GM12892 (cell line): Measurements from ENCODE around the gene ADGRD1.

Experiments
- DNase-seq: peaks from one replicate; pipeline ENCODE4 v3.0.0; 2011; ENCODE audit not compliant: insufficient read length
- FAIRE-seq: peaks from 2 replicates; lab custom pipeline; 2011; peaks lifted over from hg19 to GRCh38; lab: Jason Lieb, UNC
- POLR2A ChIP-seq: IDR thresholded peaks from 2 replicates; pipeline ENCODE4 v1.6.1; 2011; ENCODE audit warnings: low read depth, low read length, control low read depth
- POLR2AphosphoS5 ChIP-seq: IDR thresholded peaks from 2 replicates; pipeline ENCODE4 v1.6.1; 2011; ENCODE audit warnings: low read depth, low read length, control low read depth
- TAF1 ChIP-seq: IDR thresholded peaks from 2 replicates; pipeline ENCODE4 v1.6.1; 2011; ENCODE audit warnings: low read depth, mild to moderate bottlenecking, control low read depth, low read length, borderline replicate concordance

Gene ADGRD1

DNA sequence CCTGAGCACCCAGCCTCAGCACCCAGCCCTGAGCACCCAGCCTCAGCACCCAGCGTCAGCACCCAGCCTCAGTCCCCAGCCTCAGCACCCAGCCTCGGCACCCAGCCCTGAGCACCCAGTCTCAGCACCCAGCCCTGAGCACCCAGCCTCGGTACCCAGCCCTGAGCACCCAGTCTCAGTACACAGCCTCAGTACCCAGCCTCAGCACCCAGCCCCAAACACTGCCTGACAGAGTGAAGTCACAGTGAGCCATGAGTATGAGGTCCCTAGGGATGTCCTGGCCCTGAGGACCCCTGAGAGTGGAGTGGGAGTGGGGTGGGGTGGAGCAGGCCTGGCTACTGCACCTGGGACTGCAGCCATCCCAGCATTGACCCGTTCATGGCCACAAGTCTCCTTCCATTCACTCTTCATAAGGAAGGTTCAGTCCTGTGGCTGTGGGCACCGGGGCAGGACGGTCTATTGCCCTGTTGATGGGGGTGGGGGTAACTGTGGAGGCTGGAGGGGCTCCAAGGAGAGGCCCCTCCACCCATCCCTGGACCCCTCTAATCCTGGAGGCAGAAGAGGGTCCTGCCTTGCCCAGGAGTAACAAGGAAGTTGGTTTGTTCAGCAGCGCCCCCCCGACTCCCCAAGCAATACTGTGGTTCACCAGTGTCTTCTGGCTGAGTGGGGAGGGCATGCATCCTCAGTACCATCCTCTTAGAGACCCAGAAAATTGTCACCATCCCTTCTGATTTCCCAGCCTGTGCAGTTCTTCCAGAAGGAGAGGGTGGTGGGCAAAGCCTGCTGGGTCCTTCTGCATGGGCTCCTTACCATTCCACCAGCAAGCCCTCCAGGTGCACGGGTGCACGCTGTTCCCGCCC is 140.5 kb downstream of the ADGRD1 start:
- no peak for FAIRE-seq
- TF ChIP-seq TAF1 (no peak), POLR2AphosphoS5 (no peak), POLR2A (no peak)
- DNase-seq = no peak

DNA sequence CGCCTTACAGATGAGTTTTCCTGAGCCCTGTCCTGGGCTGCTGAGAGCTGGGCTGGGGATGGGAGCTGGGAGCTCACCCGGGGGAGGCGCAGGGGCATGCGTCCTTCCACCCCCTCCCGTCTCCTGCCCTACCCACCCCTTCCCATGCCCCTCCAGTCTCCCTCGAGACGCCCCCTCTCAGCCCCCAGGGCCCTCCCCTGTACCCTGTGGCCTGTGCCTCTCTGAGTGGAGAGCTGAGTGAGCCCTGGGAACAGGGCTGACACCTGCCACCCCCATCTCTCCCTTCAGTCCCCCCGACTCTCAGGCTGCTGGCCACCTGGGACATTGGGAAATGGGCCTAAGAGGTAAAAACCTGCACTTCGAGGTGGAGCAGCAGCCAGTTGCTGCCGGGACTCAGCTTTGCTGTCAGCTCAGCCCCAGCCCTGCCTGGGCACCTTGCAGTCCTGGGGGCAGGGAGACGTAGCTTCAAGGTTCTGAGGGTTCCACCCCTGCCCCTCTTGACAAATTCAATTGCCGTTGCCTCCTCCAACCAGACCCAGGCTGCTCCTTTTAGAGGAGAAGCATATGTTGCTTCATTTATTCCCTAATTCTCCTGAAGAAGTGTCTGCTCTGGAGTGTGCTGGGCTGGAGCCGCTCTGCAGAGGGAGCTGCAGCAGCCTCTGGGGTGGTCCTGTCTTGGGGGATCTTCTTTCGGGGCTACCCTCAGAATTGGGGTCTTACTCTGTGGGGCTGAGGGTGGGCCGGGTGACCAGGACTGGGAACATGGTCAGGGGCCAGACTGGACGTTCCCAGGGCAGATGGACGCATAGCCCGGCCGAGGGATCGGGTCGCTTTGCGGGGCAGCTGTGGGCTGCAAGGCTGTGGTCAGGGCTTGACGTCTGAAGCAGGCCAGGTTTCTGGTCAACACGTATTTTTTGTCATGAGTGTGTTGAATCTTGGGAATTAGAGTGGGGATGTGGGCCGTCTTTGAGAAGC is 141.4 kb downstream of the ADGRD1 start:
- DNase-seq (no peak), FAIRE-seq (no peak)
- no peak for TF ChIP-seq POLR2A
- no peak for TF ChIP-seq TAF1
- TF ChIP-seq POLR2AphosphoS5 = no peak

DNA sequence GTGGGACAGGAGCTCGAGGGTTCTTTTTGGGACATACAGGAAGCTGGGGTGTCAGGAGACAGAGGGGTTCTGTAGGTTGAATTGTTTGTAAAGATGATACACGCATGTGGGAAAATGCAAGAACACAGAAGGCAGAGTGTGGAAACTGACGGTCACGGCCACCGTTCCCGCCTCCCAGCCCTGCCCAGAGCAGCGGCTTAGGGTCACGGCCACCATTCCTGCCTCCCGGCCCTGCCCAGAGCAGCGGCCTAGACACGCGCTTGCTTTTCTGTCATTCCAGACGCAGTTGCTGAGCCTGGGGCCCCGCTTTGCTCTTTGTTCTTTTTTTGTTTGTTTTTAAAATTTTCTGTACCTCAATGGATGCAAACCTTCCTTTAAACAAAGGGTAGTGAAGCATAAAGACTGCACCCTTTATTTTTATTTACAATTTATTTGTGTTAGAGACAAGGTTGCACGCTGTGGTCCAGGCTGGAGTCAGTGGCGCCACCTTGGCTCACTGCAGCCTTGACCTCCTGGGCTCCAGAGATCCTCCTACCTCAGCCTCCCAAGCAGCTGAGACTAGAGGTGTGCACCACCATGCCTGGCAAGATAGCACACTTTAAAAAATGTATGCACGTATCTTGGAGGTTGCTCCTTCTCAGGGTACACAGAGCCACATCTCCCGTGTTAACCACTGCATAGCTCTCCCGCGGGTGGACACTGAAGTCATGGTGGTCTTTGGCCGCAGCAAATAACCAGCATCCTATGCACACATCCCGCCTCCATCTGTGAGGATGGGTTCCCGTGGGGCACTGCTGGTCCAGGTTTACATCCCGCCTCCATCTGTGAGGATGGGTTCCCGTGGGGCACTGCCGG is 142.3 kb downstream of the ADGRD1 start:
- TF ChIP-seq POLR2A = no peak
- TF ChIP-seq TAF1 = no peak
- no peak for TF ChIP-seq POLR2AphosphoS5
- DNase-seq (no peak), FAIRE-seq (no peak)

DNA sequence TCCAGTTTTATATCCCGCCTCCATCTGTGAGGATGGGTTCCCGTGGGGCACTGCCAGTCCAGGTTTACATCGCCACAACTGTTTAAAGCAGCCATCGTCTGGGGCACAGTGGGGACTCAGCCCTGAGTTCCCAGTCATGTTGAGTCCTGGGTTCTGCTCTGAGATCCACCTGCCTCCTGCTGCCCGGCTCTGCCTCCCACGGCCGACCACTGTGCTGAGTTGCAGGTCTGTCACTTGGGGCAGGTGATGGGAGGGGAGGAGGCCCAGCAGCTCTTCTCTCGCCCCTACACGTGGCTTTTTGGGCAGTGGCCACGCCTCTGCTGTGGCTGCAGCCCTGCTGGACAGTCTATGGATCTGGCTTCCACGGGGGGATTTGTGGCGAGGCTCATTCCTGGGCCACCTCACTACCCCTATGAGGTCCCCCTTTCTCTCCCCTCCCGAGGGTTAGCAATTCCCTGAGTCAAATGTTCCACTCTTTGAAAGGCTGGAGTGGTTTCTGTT is 143.0 kb downstream of the ADGRD1 start:
- FAIRE-seq (no peak), DNase-seq (no peak)
- TF ChIP-seq TAF1 = no peak
- TF ChIP-seq POLR2A = no peak
- no peak for TF ChIP-seq POLR2AphosphoS5

DNA sequence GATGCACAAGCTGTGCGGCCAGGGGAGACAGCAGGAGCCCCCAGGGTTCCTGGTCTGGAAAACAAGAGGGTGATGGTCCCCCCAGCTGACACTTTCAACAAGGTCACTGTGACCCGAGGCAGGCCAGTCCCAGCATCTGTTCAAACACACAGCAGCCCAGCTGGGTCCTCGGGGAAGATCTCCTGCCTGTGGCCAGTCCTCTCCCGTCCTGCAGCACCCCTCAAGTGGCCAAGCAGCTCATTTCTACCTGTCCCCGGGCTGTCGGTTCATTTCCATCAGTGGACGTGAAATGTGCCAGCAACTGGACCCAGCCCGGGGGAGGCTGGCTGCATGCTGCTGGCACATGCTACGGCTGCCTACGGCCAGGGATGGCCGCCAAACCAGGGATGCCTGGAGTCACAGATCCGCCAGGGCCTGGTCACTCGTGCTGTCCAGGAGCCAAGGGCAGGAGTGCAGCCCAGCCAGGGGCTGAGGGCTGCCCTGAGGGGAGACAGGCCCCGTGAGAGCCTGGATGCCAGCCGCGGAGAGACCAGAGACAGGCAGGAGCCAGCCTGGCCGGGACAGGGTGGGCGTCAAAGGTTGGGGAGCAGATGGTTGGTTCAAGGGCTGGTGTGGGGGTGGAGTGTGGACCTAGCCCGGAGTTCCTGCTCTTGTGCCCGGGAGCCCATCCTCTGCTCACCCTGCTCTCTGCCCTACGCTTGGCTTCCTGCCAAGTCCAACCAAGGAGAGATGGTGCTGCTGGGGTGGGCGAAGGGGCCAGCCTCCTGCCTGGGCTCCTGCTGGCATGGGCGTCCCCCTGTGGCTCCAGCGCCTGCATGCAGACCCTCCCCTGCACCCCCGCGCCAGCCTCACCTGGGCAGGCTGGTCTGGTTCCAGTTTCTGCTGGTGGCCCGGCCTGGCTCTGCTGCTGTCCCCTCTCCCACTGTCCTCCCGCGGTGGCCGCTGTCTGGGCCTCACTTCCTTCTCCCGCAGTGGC is 143.8 kb downstream of the ADGRD1 start:
- FAIRE-seq (no peak), DNase-seq (no peak)
- TF ChIP-seq TAF1 (no peak), POLR2A (no peak), POLR2AphosphoS5 (no peak)

DNA sequence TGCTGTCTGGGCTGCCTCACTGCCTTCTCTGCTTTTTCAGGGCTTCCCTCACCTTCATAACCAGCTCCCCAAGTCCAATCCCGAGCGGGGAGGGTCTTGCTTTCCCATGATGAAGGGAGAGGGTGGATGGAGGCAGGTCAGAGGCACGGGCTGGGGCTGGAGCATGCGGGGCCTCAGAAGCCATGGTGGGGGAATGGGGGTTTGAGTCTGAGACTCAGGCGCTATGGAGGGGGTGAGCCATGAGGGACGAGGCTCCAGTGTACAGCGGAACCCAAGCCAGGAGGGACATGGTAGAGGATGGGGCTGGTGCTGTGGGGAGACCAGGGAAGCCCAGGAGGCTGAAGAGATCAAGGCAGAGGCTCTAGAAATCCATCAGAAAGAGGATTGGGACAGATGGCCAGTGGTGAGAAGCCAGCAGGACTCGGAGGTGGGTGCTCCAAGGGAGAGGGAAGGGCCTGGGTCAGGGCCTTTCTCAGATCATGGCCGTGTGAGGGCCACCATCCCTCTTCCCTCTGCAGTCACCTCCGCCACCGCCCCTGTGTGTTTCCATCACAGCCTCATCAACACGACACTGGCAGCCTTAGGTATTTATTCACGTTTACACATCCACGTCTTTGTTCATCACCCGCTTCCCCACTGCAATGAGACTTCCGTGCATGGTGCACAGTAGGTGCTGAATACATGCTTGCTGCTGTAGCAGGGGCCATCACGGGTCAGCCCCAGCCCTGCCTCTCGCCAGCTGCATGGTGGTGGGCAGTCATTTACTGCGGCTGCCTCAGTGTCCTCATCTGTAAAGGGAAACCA is 144.7 kb downstream of the ADGRD1 start:
- DNase-seq (no peak), FAIRE-seq (no peak)
- TF ChIP-seq TAF1 (no peak), POLR2A (no peak), POLR2AphosphoS5 (no peak)

DNA sequence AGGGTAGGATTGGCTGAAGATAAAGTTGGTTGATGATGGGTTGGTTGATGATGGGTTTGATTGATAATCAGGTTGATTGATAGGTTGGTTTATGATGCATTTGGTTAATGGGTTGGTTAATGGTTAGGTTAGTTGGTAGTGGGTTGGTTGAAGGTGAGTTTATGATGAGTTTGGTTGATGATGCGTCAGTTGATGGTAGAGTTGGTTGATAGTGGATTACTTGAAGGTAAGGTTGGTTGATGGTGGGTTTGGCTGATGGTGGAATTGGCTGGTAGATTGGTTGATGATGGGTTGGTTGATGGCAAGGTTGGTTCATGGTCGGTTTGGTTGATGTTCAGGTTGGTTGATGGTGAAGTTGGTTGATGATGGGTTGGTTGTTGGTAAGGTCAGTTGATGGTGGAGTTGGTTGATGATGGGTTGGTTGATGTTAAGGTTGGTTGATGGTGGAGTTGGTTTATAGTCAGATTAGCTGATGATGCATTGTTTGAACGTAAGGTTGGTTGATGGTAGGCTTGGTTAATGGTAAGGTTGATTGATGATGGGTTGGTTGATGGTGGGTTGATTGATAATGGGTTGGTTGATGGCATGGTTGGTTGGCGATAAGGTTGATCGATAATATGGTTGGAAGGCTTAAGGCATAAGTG is 146.4 kb downstream of the ADGRD1 start:
- DNase-seq = no peak

DNA sequence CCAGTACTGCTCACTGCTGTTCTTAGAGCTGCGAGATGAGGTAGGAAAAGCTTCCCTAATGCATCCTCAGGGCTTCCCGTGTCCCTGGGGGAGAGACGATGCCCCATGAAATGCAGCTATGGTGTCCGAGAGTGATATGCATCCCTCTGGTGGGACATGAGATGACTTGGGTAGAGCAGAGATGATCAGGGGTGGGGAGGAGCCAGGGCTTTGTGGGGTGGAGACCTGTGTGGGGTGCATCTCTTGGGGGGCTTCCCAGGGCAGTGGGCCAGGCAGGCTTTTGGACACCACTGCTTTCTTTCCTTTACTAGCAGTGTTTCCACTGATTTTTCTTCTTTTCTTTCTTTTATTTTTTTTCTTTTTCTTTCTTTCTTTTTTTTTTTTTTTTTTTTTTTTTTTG is 147.3 kb downstream of the ADGRD1 start:
- DNase-seq (no peak), FAIRE-seq (no peak)
- TF ChIP-seq POLR2A (no peak), POLR2AphosphoS5 (no peak), TAF1 (no peak)

More for the DNA sequence above, 146.4 kb downstream of the ADGRD1 start:
- no peak for FAIRE-seq
- TF ChIP-seq POLR2AphosphoS5 (no peak), POLR2A (no peak), TAF1 (no peak)
